Endothelial cell of umbilical vein (primary cell): ENCODE measurements around the gene AP5S1. TPM values are rescaled to one million over a fixed set of nuclear protein-coding genes. Genes with fewer than 3 reads are reported as not detected.

Experiments
- BruUV-seq: library from RNA; stranded (reverse); fragments of 400-500 nt; replicated peaks from 2 replicates; lab custom pipeline; 2021; lab: Mats Ljungman, UMichigan
- CTCF ChIA-PET: fragments of 300-600, 350-600 bp; sonication (Branson Sonifier 250); formaldehyde crosslinking; loops from one replicate; lab custom pipeline; 2021; ENCODE audit warnings: antibody characterized with exemption, inconsistent platforms; lab: Charles Lee
- POLR2A ChIA-PET: fragments of 300-600, 350-600 bp; sonication (Branson Sonifier 250); formaldehyde crosslinking; loops from one replicate; lab custom pipeline; 2021; ENCODE audit warnings: antibody characterized with exemption, inconsistent platforms; lab: Charles Lee
- DNase-seq: peaks from one replicate; pipeline ENCODE4 v3.0.0-alpha.2; 2011; ENCODE audit warnings: low read depth, low spot score
- FAIRE-seq: peaks from 2 replicates; lab custom pipeline; 2011; peaks lifted over from hg19 to GRCh38; lab: Jason Lieb, UNC
- H2AFZ ChIP-seq: 2 replicates; pipeline ENCODE4 v1.6.0; 2012; ENCODE audit warnings: low read depth, low read length, control low read depth, inconsistent platforms
- H3K27ac ChIP-seq: 2 replicates; pipeline ENCODE4 v1.5.1; 2011; ENCODE audit warnings: low read depth, mild to moderate bottlenecking, control low read depth, low read length, moderate library complexity; ENCODE audit not compliant: insufficient read depth
- H3K27me3 ChIP-seq, 2 experiments: 2 replicates each; pipeline versions ENCODE4 v1.6.0 to v1.6.1; 2011; ENCODE audit warnings: low read length in 2 of 2, mixed read lengths in 1 of 2; ENCODE audit not compliant: control insufficient read depth in 2 of 2, insufficient read depth in 2 of 2
- H3K36me3 ChIP-seq, 2 experiments: 2 replicates in 1 of 2; 3 replicates in 1 of 2; pipeline ENCODE4 v1.5.1; 2011; ENCODE audit warnings: low read length in 2 of 2, mild to moderate bottlenecking in 1 of 2, moderate library complexity in 1 of 2; ENCODE audit not compliant: control insufficient read depth in 2 of 2, insufficient read depth in 2 of 2; ENCODE audit errors: extremely low read depth in 1 of 2
- H3K4me1 ChIP-seq: 3 replicates; pipeline ENCODE4 v1.5.1; 2011; ENCODE audit warnings: mild to moderate bottlenecking, low read length; ENCODE audit not compliant: control insufficient read depth, insufficient read depth; ENCODE audit errors: extremely low read depth
- H3K4me2 ChIP-seq: 2 replicates; pipeline ENCODE4 v1.6.1; 2011; ENCODE audit warnings: low read length, control low read depth, mixed read lengths; ENCODE audit not compliant: insufficient read depth
- H3K4me3 ChIP-seq, 3 experiments: fragments of 200-600 bp in 1 of 3; sonication (generic), shearing (Covaris generic) in 1 of 3; replicated peaks in 1 of 3; 2 replicates each; pipeline ENCODE4 v1.5.1; 2011 to 2016; ENCODE audit warnings: control low read depth in 3 of 3, low read length in 3 of 3, mild to moderate bottlenecking in 2 of 3, inconsistent platforms in 1 of 3, low read depth in 1 of 3, moderate library complexity in 1 of 3; ENCODE audit not compliant: insufficient read depth in 1 of 3
- H3K79me2 ChIP-seq: 2 replicates; pipeline ENCODE4 v1.6.0; 2012; ENCODE audit warnings: low read length, inconsistent platforms; ENCODE audit not compliant: control insufficient read depth, insufficient read depth
- H3K9ac ChIP-seq: replicated peaks from 2 replicates; pipeline ENCODE3; 2011; ENCODE audit warnings: low read length, control low read depth; ENCODE audit not compliant: insufficient read depth; ENCODE audit errors: extremely low read depth
- H3K9me1 ChIP-seq: replicated peaks from 3 replicates; pipeline ENCODE4 v1.6.0; 2011; ENCODE audit warnings: mild to moderate bottlenecking, low read length; ENCODE audit not compliant: control insufficient read depth, insufficient read depth; ENCODE audit errors: extremely low read depth
- H3K9me3 ChIP-seq: replicated peaks from 2 replicates; pipeline ENCODE4 v1.5.1; 2012; ENCODE audit warnings: low read length, inconsistent platforms; ENCODE audit not compliant: control insufficient read depth, insufficient read depth
- H4K20me1 ChIP-seq: replicated peaks from 2 replicates; pipeline ENCODE3; 2011; ENCODE audit warnings: mild to moderate bottlenecking, low read length; ENCODE audit not compliant: control insufficient read depth, insufficient read depth; ENCODE audit errors: extremely low read depth
- EZH2 ChIP-seq: IDR thresholded peaks from 2 replicates; pipeline ENCODE4 v1.6.1; 2012; ENCODE audit warnings: borderline replicate concordance, low read depth, mild to moderate bottlenecking, moderate library complexity, low read length, inconsistent platforms; ENCODE audit not compliant: severe bottlenecking
- FOS ChIP-seq: IDR thresholded peaks from 2 replicates; pipeline ENCODE4 v1.6.1; 2011; ENCODE audit warnings: mild to moderate bottlenecking, low read length, moderate library complexity, borderline replicate concordance; ENCODE audit not compliant: insufficient read depth
- GATA2 ChIP-seq: IDR thresholded peaks from 2 replicates; pipeline ENCODE4 v1.7.0; 2011; ENCODE audit warnings: low read depth, mild to moderate bottlenecking, moderate library complexity, mixed read lengths, low read length; ENCODE audit not compliant: insufficient read length, insufficient read depth
- JUN ChIP-seq: IDR thresholded peaks from 2 replicates; pipeline ENCODE4 v1.6.1; 2011; ENCODE audit warnings: borderline replicate concordance, low read depth; ENCODE audit not compliant: insufficient read length, insufficient read depth
- MAX ChIP-seq: IDR thresholded peaks from 2 replicates; pipeline ENCODE4 v1.6.1; 2011; ENCODE audit not compliant: insufficient read depth, insufficient read length
- MYC ChIP-seq: IDR thresholded peaks from one replicate; pipeline ENCODE4 v1.6.1; 2011; ENCODE audit warnings: mild to moderate bottlenecking, low read depth, low read length
- POLR2A ChIP-seq: IDR thresholded peaks from 2 replicates; pipeline ENCODE4 v1.6.1; 2012; ENCODE audit warnings: low read depth, mild to moderate bottlenecking, control low read depth, low read length
- POLR2AphosphoS5 ChIP-seq: IDR thresholded peaks from 2 replicates; pipeline ENCODE4 v1.6.1; 2012; ENCODE audit warnings: low read depth, mild to moderate bottlenecking, control low read depth, low read length, moderate library complexity; ENCODE audit not compliant: insufficient read depth
- dilution Hi-C: fragments of 300-500 bp; cut with MboI; formaldehyde crosslinking; loops from one replicate; pipeline ENCODE4 v1.15.0; 2019; ENCODE audit warnings: low sequenced_read_pairs; ENCODE audit not compliant: extremely low pct_ligation_motif_present
- intact Hi-C: fragments of 100-400 bp; cut with micrococcal nuclease; formaldehyde crosslinking; loops from one replicate; pipeline ENCODE4 v1.10.0; 2022
- polyA plus RNA-seq, 4 experiments: library from polyadenylated mRNA; depleted of rRNA in 3 of 4; stranded (reverse) in 3 of 4; unstranded in 1 of 4; fragments of >200 nt; gene quantifications; 2 replicates each; pipeline versions ENCODE4 v1.2.1 to v1.2.3, GENCODE V29; 2011 to 2012; ENCODE audit warnings: missing spikeins in 1 of 4
- total RNA-seq: library from RNA; stranded (reverse); gene quantifications from 2 replicates; pipeline ENCODE4 v1.2.3, GENCODE V29; 2021
- TF ChIP-seq, protein P1 (sequence below), 2 donors: IDR thresholded peaks; 1 replicate in 1 of 2; 2 replicates in 1 of 2; pipeline ENCODE4 v1.5.1; 2011; ENCODE audit warnings: low read length in 2 of 2, mild to moderate bottlenecking in 2 of 2, moderate library complexity in 2 of 2, control low read depth in 1 of 2, inconsistent platforms in 1 of 2, low read depth in 1 of 2; ENCODE audit not compliant: insufficient read depth in 1 of 2; ENCODE audit errors: extremely low read depth in 1 of 2

Gene AP5S1
- total and polyA plus RNA-seq, 2 donors (not counting 3 experiments of a cell fraction or from before 2014, with no cell fraction given), result 15.7 to 22.0 TPM

DNA sequence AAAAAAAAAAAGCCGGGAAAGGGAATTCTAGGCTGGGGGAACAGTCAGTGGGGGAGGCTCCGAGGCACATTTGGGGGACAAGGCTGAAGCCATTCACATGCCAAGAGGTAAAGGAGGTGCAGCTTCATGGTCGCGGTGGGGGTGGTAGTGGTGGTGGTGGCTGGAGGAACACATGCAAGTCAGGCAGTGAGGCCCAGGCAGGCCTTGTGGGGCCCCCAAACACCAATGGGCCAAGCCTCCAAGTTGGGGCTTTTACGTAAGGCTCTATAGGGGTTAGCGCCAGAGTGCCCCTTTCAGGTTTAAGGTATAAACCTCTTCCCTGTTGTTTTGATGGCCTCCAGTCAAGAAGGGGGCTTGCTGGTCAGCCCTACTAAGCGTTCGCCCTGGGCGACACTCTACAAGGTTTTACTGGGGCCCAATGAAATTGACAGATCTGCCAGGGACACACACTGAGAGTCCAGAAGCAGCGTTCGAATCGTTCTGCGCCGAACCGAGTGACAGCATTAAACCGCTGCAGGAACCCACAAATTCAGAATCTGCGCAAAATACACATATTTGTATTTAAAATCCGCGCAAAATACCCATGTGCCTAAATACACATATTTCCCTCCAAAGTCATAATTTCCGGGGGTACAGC, 818 bp upstream of the AP5S1 start:
- DNase-seq (no peak), FAIRE-seq (no peak)
- Histone ChIP-seq H3K9ac (peak overlapping the region; percentile 94), H3K4me1 (peaks cover 7% of the 10 kb centered on the region), H3K79me2 (peaks cover 4% of the 10 kb centered on the region), H2AFZ (peak overlapping the region; percentile 29), H3K9me1 (no peaks in the 10 kb centered on the region), H3K9me3 (no peaks in the 10 kb centered on the region), H4K20me1 (no peaks in the 10 kb centered on the region), H3K4me2 (peak overlapping the region; percentile 31), H3K27ac (peak overlapping the region; percentile 84), H3K36me3 (peaks cover 2 to 9% of the 10 kb centered on the region in 2 experiments), H3K4me3 (peak overlapping the region in 2 of 3 experiments; percentile 31 to 55), H3K27me3 (no peaks in the 10 kb centered on the region)
- CTCF ChIA-PET, result interaction anchor here (0.6 to 5.1 kb wide), 13 partner anchors 19 to 1000 kb away, joined by 3 to 214 read pairs (median 9); partner anchors contain the start of genes ADISSP, CDC25B, CENPB and SPEF1
- intact Hi-C loops (loop anchor here (1.0 to 2.0 kb wide), 8 partner anchors 8 to 195 kb away; partner anchors contain the start of genes CDC25B, CENPB, MAVS and PANK2), dilution Hi-C loops (no loop called here)
- no peak for TF ChIP-seq POLR2A
- TF ChIP-seq MYC, result no peak
- TF ChIP-seq EZH2, result no peak
- no peak for TF ChIP-seq POLR2AphosphoS5
- no peak for TF ChIP-seq FOS
- TF ChIP-seq, protein P1, sequence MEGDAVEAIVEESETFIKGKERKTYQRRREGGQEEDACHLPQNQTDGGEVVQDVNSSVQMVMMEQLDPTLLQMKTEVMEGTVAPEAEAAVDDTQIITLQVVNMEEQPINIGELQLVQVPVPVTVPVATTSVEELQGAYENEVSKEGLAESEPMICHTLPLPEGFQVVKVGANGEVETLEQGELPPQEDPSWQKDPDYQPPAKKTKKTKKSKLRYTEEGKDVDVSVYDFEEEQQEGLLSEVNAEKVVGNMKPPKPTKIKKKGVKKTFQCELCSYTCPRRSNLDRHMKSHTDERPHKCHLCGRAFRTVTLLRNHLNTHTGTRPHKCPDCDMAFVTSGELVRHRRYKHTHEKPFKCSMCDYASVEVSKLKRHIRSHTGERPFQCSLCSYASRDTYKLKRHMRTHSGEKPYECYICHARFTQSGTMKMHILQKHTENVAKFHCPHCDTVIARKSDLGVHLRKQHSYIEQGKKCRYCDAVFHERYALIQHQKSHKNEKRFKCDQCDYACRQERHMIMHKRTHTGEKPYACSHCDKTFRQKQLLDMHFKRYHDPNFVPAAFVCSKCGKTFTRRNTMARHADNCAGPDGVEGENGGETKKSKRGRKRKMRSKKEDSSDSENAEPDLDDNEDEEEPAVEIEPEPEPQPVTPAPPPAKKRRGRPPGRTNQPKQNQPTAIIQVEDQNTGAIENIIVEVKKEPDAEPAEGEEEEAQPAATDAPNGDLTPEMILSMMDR (IDR thresholded peaks at IDR 0.05; ENCODE audit: extremely low read depth in 1 of 2, insufficient read depth in 1 of 2, low read depth in 1 of 2, low read length in 2 of 2), result no peak
- TF ChIP-seq MAX, result no peak
- TF ChIP-seq GATA2, result no peak
- no peak for TF ChIP-seq JUN
- POLR2A ChIA-PET, result interaction anchor here (0.7 to 1.7 kb wide), 3 partner anchors 24 to 1013 kb away, joined by 4 to 7 read pairs (median 4); no protein-coding TSS in a partner anchor
- BruUV-seq, result TSS peak; percentile 28
